Esophagus muscularis mucosa (tissue), 4 donors: ENCODE measurements around the gene RAD18.

Experiments used
- EP300 ChIP-seq: sonication (generic); formaldehyde crosslinking; IDR thresholded peaks from one replicate; pipeline ENCODE4 v1.6.1; 2017; ENCODE audit warnings: antibody characterized with exemption
- POLR2A ChIP-seq: fragments of 450-650 bp; IDR thresholded peaks from one replicate; pipeline ENCODE4 v1.6.1; 2017; ENCODE audit warnings: antibody characterized with exemption, moderate library complexity, mild to moderate bottlenecking, low read depth
- TF ChIP-seq, protein P1 (sequence below), 3 experiments: fragments of 200-600 bp in 2 of 3; fragments of 450-650 bp in 1 of 3; sonication (generic) in 2 of 3; IDR thresholded peaks; one replicate each; pipeline ENCODE4 v1.5.1; 2017 to 2019; ENCODE audit warnings: antibody characterized with exemption in 3 of 3, mild to moderate bottlenecking in 2 of 3, moderate library complexity in 1 of 3

GRCh38 chr3:8932507-8932906 is 30.8 kb downstream of the RAD18 start:
- TF ChIP-seq POLR2A: no peak
- TF ChIP-seq, protein P1, sequence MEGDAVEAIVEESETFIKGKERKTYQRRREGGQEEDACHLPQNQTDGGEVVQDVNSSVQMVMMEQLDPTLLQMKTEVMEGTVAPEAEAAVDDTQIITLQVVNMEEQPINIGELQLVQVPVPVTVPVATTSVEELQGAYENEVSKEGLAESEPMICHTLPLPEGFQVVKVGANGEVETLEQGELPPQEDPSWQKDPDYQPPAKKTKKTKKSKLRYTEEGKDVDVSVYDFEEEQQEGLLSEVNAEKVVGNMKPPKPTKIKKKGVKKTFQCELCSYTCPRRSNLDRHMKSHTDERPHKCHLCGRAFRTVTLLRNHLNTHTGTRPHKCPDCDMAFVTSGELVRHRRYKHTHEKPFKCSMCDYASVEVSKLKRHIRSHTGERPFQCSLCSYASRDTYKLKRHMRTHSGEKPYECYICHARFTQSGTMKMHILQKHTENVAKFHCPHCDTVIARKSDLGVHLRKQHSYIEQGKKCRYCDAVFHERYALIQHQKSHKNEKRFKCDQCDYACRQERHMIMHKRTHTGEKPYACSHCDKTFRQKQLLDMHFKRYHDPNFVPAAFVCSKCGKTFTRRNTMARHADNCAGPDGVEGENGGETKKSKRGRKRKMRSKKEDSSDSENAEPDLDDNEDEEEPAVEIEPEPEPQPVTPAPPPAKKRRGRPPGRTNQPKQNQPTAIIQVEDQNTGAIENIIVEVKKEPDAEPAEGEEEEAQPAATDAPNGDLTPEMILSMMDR (IDR thresholded peaks at IDR 0.05): no peak
- TF ChIP-seq EP300: no peak
